GM12872 (cell line): Measurements from ENCODE around the gene C9orf50.

Experiments used
- TF ChIP-seq, protein P1 (sequence below): IDR thresholded peaks from 3 replicates; pipeline ENCODE4 v1.5.1; 2011; ENCODE audit warnings: low read depth, mild to moderate bottlenecking, low read length, moderate library complexity; ENCODE audit not compliant: insufficient read depth

Gene C9orf50

GRCh38 chr9:129620669-129621295, at the start of gene C9orf50:
Gene C9orf50, minus strand, starts transcription at chr9:129621101. Its CDS starts 527 bp downstream, at chr9:129620574.
- TF ChIP-seq, protein P1, sequence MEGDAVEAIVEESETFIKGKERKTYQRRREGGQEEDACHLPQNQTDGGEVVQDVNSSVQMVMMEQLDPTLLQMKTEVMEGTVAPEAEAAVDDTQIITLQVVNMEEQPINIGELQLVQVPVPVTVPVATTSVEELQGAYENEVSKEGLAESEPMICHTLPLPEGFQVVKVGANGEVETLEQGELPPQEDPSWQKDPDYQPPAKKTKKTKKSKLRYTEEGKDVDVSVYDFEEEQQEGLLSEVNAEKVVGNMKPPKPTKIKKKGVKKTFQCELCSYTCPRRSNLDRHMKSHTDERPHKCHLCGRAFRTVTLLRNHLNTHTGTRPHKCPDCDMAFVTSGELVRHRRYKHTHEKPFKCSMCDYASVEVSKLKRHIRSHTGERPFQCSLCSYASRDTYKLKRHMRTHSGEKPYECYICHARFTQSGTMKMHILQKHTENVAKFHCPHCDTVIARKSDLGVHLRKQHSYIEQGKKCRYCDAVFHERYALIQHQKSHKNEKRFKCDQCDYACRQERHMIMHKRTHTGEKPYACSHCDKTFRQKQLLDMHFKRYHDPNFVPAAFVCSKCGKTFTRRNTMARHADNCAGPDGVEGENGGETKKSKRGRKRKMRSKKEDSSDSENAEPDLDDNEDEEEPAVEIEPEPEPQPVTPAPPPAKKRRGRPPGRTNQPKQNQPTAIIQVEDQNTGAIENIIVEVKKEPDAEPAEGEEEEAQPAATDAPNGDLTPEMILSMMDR, result no peak

GRCh38 chr9:129669946-129670345, 49.0 kb upstream of the C9orf50 start:
- TF ChIP-seq, protein P1, result no peak

DNA sequence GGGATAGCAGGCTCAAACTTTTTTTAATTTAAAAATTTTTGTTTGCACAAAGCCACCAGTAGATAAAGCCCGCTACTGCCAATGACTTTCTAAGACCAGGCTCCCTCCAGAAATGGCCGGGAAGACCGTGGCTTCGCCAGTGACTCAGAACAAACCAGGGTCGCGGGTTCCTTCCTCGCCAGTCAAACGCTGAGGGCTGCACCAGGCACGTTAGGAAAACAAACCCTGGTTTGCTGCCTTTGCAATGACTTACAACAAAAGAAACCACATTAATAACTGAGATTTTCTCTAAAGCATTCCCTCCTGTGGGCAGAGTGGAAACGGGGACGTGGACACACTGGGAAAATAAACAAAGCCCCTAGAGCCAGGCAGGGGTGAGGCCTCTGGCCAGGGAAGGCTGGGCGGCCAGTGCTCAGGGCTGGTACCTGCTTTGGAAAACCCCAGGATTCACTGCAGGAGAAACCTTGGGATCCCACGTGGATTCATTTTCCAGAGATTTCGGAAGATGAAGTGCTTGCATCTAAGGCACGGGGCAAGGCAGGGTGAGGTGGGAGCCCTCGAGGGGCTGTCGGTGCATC, 48.3 kb upstream of the C9orf50 start:
- TF ChIP-seq, protein P1, result no peak

GRCh38 chr9:129667850-129668249, 46.9 kb upstream of the C9orf50 start:
- TF ChIP-seq, protein P1, result no peak

DNA sequence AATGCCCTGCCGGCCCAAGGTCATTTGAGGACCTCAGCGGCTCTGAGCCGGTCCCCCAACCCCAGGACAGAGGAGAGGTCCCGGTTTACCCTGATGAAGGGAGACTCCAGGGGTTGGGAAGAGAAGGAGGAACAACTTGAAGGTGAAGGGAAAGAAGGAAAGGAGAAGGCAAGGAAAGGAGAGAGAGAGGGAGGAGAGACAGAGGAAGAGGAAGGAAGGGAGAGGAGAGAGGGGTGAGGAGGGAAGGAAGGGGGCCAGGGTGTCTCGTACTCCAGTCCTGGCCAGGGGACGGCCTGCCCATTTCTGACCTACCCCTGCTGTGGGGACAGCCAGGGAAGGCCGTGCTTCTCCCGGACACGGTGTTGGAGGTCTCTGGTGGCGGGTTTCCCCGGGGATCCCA, 46.5 kb upstream of the C9orf50 start:
- TF ChIP-seq, protein P1, result no peak

DNA sequence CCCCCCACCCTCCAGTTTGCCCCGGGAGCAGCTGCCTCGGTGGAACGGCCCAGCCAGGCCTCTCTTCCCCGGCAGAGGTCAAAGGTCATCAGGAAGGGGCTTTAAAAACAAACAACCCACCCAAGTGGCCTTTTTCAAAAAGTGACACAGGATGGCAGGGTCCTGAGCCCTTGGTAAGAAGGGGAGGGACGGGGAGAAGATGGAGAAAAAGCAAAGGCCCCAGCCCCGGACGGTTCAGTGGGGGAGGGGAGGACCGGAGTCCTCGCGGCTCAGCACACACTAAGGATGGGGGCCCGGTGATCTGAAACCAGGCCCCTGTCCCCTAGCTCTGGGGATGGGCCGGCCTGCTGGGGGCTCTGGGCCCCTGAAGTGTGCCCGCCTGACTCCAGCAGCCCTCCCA, 45.7 kb upstream of the C9orf50 start:
- TF ChIP-seq, protein P1, result no peak

DNA sequence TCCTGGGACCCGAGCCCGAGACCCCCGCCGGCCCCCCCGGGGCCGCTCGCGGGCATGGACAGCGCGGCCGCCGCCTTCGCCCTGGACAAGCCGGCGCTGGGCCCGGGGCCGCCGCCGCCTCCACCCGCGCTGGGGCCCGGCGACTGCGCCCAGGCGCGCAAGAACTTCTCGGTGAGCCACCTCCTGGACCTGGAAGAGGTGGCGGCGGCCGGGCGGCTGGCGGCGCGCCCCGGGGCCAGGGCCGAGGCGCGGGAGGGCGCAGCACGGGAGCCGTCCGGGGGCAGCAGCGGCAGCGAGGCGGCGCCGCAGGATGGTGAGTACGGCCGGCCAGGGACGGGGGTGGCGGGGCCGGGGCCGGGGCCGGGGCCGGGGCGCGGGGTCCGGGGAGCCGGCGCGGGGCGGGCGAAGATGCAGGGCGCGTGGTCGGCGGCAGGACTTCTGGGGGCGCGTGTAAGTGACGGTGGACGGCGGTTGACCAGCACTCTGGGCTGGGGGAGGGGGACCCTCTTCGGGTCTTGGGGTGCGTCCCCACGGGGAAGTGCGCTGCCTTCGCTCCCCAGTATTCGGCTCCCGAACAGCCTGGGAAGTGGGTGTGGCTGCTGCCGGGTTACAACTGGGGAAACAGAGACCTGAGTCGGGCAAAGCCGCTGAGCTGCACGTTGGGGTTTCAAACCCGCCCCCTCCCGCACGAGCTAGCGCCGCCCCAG, 45.1 kb upstream of the C9orf50 start:
- TF ChIP-seq, protein P1, result no peak
